Measurements from ENCODE around the gene NDST1. TPM values are rescaled to one million over a fixed set of nuclear protein-coding genes. Genes with fewer than 3 reads are reported as not detected.

Gene NDST1
- polyA plus RNA-seq, 1 donor (not counting 4 experiments of a cell fraction or from before 2014, with no cell fraction given): 24.9 TPM

GRCh38 chr5:150545246-150545645 lies 37.3 kb downstream of the NDST1 start:
- H3K36me3 ChIP-seq (ENCODE audit: control insufficient read depth in 2 of 2, extremely low read depth in 1 of 2, insufficient read depth in 2 of 2, low read length in 2 of 2): peaks cover 48 to 51% of the 10 kb centered on the region in 2 experiments
- H4K20me1 ChIP-seq (ENCODE audit: control insufficient read depth, extremely low read depth, insufficient read depth, low read length): no peaks in the 10 kb centered on the region
- H3K4me3 ChIP-seq (ENCODE audit: control insufficient read depth in 2 of 3, extremely low read depth in 1 of 3, insufficient read depth in 2 of 3, low read depth in 1 of 3, low read length in 3 of 3): no peak overlapping the region
- dilution Hi-C loops (cut with MboI; ENCODE audit: extremely low pct_ligation_motif_present, low sequenced_read_pairs): no loop called here
- FAIRE-seq (no peak), DNase-seq (ENCODE audit: low read depth, low spot score) (no peak)
- H3K4me1 ChIP-seq (ENCODE audit: control insufficient read depth, extremely low read depth, insufficient read depth, low read length): peaks cover 22% of the 10 kb centered on the region
- H2AFZ ChIP-seq (ENCODE audit: control insufficient read depth, low read length): no peak overlapping the region
- no peak overlapping the region for H3K27ac ChIP-seq (ENCODE audit: control insufficient read depth, insufficient read depth, low read length)
- no peak for TF ChIP-seq EZH2 (IDR thresholded peaks at IDR 0.05; ENCODE audit: low read length)
- no peak for TF ChIP-seq CTCF (optimal IDR thresholded peaks at IDR 0.05 in 1 of 3, IDR thresholded peaks at IDR 0.05 in 1 of 3, conservative IDR thresholded peaks at IDR 0.05 in 1 of 3; ENCODE audit: extremely low read depth in 1 of 3, insufficient read depth in 2 of 3, low read length in 3 of 3)
- no peaks in the 10 kb centered on the region for H3K79me2 ChIP-seq (ENCODE audit: control insufficient read depth, insufficient read depth, low read length)
- H3K9me1 ChIP-seq (ENCODE audit: control insufficient read depth, extremely low read depth, insufficient read depth, low read length): no peaks in the 10 kb centered on the region
- no peaks in the 10 kb centered on the region for H3K27me3 ChIP-seq (ENCODE audit: control insufficient read depth, extremely low read depth, insufficient read depth, low read length)
- no peaks in the 10 kb centered on the region for H3K9me3 ChIP-seq (ENCODE audit: control insufficient read depth, low read depth, low read length)
- H3K9ac ChIP-seq (ENCODE audit: control insufficient read depth, extremely low read depth, insufficient read depth, low read length): no peak overlapping the region
- no peak overlapping the region for H3K4me2 ChIP-seq (ENCODE audit: control insufficient read depth, extremely low read depth, insufficient read depth, low read depth, low read length)

- no peak for TF ChIP-seq EZH2 (IDR thresholded peaks at IDR 0.05; ENCODE audit: low read length)
- TF ChIP-seq CTCF (optimal IDR thresholded peaks at IDR 0.05 in 1 of 3, IDR thresholded peaks at IDR 0.05 in 1 of 3, conservative IDR thresholded peaks at IDR 0.05 in 1 of 3; ENCODE audit: extremely low read depth in 1 of 3, insufficient read depth in 2 of 3, low read length in 3 of 3): no peak
- no peak for FAIRE-seq
- no peak overlapping the region for H3K4me3 ChIP-seq (ENCODE audit: control insufficient read depth in 2 of 3, extremely low read depth in 1 of 3, insufficient read depth in 2 of 3, low read depth in 1 of 3, low read length in 3 of 3)
- H4K20me1 ChIP-seq (ENCODE audit: control insufficient read depth, extremely low read depth, insufficient read depth, low read length): no peaks in the 10 kb centered on the region
- no peaks in the 10 kb centered on the region for H3K4me1 ChIP-seq (ENCODE audit: control insufficient read depth, extremely low read depth, insufficient read depth, low read length)
- H3K27ac ChIP-seq (ENCODE audit: control insufficient read depth, insufficient read depth, low read length): no peak overlapping the region
- no peaks in the 10 kb centered on the region for H3K9me1 ChIP-seq (ENCODE audit: control insufficient read depth, extremely low read depth, insufficient read depth, low read length)
- H3K4me2 ChIP-seq (ENCODE audit: control insufficient read depth, extremely low read depth, insufficient read depth, low read depth, low read length): no peak overlapping the region
- DNase-seq (ENCODE audit: low read depth, low spot score): no peak
- H2AFZ ChIP-seq (ENCODE audit: control insufficient read depth, low read length): no peak overlapping the region
- dilution Hi-C loops (cut with MboI; ENCODE audit: extremely low pct_ligation_motif_present, low sequenced_read_pairs): no loop called here
- no peaks in the 10 kb centered on the region for H3K79me2 ChIP-seq (ENCODE audit: control insufficient read depth, insufficient read depth, low read length)
- H3K27me3 ChIP-seq (ENCODE audit: control insufficient read depth, extremely low read depth, insufficient read depth, low read length): no peaks in the 10 kb centered on the region
- peaks cover 43 to 60% of the 10 kb centered on the region in 2 experiments for H3K36me3 ChIP-seq (ENCODE audit: control insufficient read depth in 2 of 2, extremely low read depth in 1 of 2, insufficient read depth in 2 of 2, low read length in 2 of 2)
- no peak overlapping the region for H3K9ac ChIP-seq (ENCODE audit: control insufficient read depth, extremely low read depth, insufficient read depth, low read length)
- no peaks in the 10 kb centered on the region for H3K9me3 ChIP-seq (ENCODE audit: control insufficient read depth, low read depth, low read length)
These were observed 40.2 kb downstream of the NDST1 start for GRCh38 chr5:150548123-150548522.
